Fibroblast of lung (primary cell): ENCODE measurements around the gene PADI2. TPM values are rescaled to one million over a fixed set of nuclear protein-coding genes. Genes with fewer than 3 reads are reported as not detected.

Experiments used
- DNase-seq, 2 donors: peaks; one replicate each; pipeline versions ENCODE4 v3.0.0 to v3.0.0-alpha.2; 2010; ENCODE audit warnings: low read depth in 2 of 2
- H2AFZ ChIP-seq: 2 replicates; pipeline ENCODE4 v1.5.1; 2012; ENCODE audit warnings: low read length, control low read depth, inconsistent platforms
- H3K27ac ChIP-seq: 2 replicates; pipeline ENCODE4 v1.5.1; 2011; ENCODE audit warnings: low read length, control low read depth; ENCODE audit not compliant: insufficient read depth
- H3K27me3 ChIP-seq: 2 replicates; pipeline ENCODE4 v1.5.1; 2011; ENCODE audit warnings: mild to moderate bottlenecking, low read length; ENCODE audit not compliant: control insufficient read depth, insufficient read depth
- H3K36me3 ChIP-seq: 2 replicates; pipeline ENCODE4 v1.5.1; 2011; ENCODE audit warnings: low read length; ENCODE audit not compliant: control insufficient read depth, insufficient read depth
- H3K4me1 ChIP-seq: 2 replicates; pipeline ENCODE4 v1.5.1; 2011; ENCODE audit warnings: low read length; ENCODE audit not compliant: control insufficient read depth, insufficient read depth; ENCODE audit errors: extremely low read depth
- H3K4me2 ChIP-seq: 2 replicates; pipeline ENCODE4 v1.5.1; 2011; ENCODE audit warnings: low read length, control low read depth; ENCODE audit not compliant: insufficient read depth; ENCODE audit errors: extremely low read depth
- H3K4me3 ChIP-seq, 4 experiments: fragments of 200-600 bp in 1 of 4; sonication (generic) in 1 of 4; replicated peaks in 1 of 4; 2 replicates each; pipeline ENCODE4 v1.5.1; 2011 to 2016; ENCODE audit warnings: low read length in 4 of 4, low read depth in 3 of 4, mild to moderate bottlenecking in 3 of 4, control low read depth in 2 of 4, inconsistent platforms in 1 of 4, mixed read lengths in 1 of 4; ENCODE audit not compliant: insufficient read depth in 1 of 4; ENCODE audit errors: control extremely low read depth in 1 of 4
- H3K79me2 ChIP-seq: 2 replicates; pipeline ENCODE4 v1.5.1; 2012; ENCODE audit warnings: mild to moderate bottlenecking, low read length, inconsistent platforms; ENCODE audit not compliant: control insufficient read depth, insufficient read depth
- H3K9ac ChIP-seq: 2 replicates; pipeline ENCODE4 v1.5.1; 2011; ENCODE audit warnings: mild to moderate bottlenecking, low read length, control low read depth; ENCODE audit not compliant: insufficient read depth
- H3K9me3 ChIP-seq: 2 replicates; pipeline ENCODE4 v1.5.1; 2012; ENCODE audit warnings: low read depth, low read length; ENCODE audit not compliant: control insufficient read depth, insufficient read depth
- H4K20me1 ChIP-seq: 2 replicates; pipeline ENCODE4 v1.5.1; 2011; ENCODE audit warnings: low read length; ENCODE audit not compliant: control insufficient read depth, insufficient read depth; ENCODE audit errors: extremely low read depth
- CTCF ChIP-seq, 2 donors: IDR thresholded peaks in 1 of 2; conservative IDR thresholded peaks in 1 of 2; 1 replicate in 1 of 2; 2 replicates in 1 of 2; pipeline ENCODE4 v1.5.1; 2011 to 2012; ENCODE audit warnings: low read length in 2 of 2, control low read depth in 1 of 2, inconsistent platforms in 1 of 2, low read depth in 1 of 2, mild to moderate bottlenecking in 1 of 2
- EZH2 ChIP-seq: IDR thresholded peaks from 2 replicates; pipeline ENCODE4 v1.5.1; 2012; ENCODE audit warnings: low read length, control low read depth, mild to moderate bottlenecking; ENCODE audit errors: missing control alignments
- polyA plus RNA-seq, 2 donors: library from polyadenylated mRNA; depleted of rRNA in 1 of 2; stranded (reverse) in 1 of 2; unstranded in 1 of 2; fragments of >200 nt; gene quantifications; 2 replicates each; pipeline ENCODE4 v1.2.1, GENCODE V29; 2011 to 2012; ENCODE audit warnings: missing spikeins in 1 of 2
- total RNA-seq: library from RNA; depleted of rRNA; stranded (reverse); fragments of >200 nt; gene quantifications from 2 replicates; pipeline ENCODE4 v1.2.1, GENCODE V29; 2014

Gene PADI2
- total and polyA plus RNA-seq, 2 donors (not counting 1 experiment from before 2014, with no cell fraction given) = 0.03 TPM; not detected in 1

GRCh38 chr1:17084787-17085186 is 34.5 kb downstream of the PADI2 start:
- DNase-seq = no peak
- no peak overlapping the region for H3K4me3 ChIP-seq
- no peaks in the 10 kb centered on the region for H3K9me3 ChIP-seq
- H4K20me1 ChIP-seq = no peaks in the 10 kb centered on the region
- H3K9ac ChIP-seq = no peak overlapping the region
- no peak overlapping the region for H3K27ac ChIP-seq
- H3K36me3 ChIP-seq = no peaks in the 10 kb centered on the region
- H3K27me3 ChIP-seq = peaks cover 4% of the 10 kb centered on the region
- H3K79me2 ChIP-seq = no peaks in the 10 kb centered on the region
- H3K4me1 ChIP-seq = no peaks in the 10 kb centered on the region
- TF ChIP-seq CTCF (conservative IDR thresholded peaks at IDR 0.05 in 1 of 2, IDR thresholded peaks at IDR 0.05 in 1 of 2; ENCODE audit: low read depth in 1 of 2, low read length in 2 of 2) = no peak
- TF ChIP-seq EZH2 = no peak
- H2AFZ ChIP-seq = no peak overlapping the region
- no peak overlapping the region for H3K4me2 ChIP-seq

- Histone ChIP-seq H2AFZ (no peak overlapping the region), H3K79me2 (no peaks in the 10 kb centered on the region), H3K4me3 (no peak overlapping the region), H4K20me1 (no peaks in the 10 kb centered on the region), H3K9ac (no peak overlapping the region), H3K36me3 (no peaks in the 10 kb centered on the region), H3K9me3 (no peaks in the 10 kb centered on the region), H3K4me2 (no peak overlapping the region), H3K4me1 (no peaks in the 10 kb centered on the region), H3K27ac (no peak overlapping the region), H3K27me3 (peaks cover 4% of the 10 kb centered on the region)
- no peak for DNase-seq
- TF ChIP-seq CTCF (conservative IDR thresholded peaks at IDR 0.05 in 1 of 2, IDR thresholded peaks at IDR 0.05 in 1 of 2; ENCODE audit: low read depth in 1 of 2, low read length in 2 of 2) = no peak
- TF ChIP-seq EZH2 = no peak
These were observed 36.5 kb downstream of the PADI2 start for GRCh38 chr1:17082761-17083160.

- peaks cover 4% of the 10 kb centered on the region for H3K27me3 ChIP-seq
- H3K4me1 ChIP-seq = no peaks in the 10 kb centered on the region
- no peaks in the 10 kb centered on the region for H3K79me2 ChIP-seq
- H3K36me3 ChIP-seq = no peaks in the 10 kb centered on the region
- H3K9ac ChIP-seq = no peak overlapping the region
- H4K20me1 ChIP-seq = no peaks in the 10 kb centered on the region
- no peaks in the 10 kb centered on the region for H3K9me3 ChIP-seq
- H3K4me2 ChIP-seq = no peak overlapping the region
- H3K27ac ChIP-seq = no peak overlapping the region
- no peak overlapping the region for H3K4me3 ChIP-seq
- no peak overlapping the region for H2AFZ ChIP-seq
- no peak for DNase-seq
- no peak for TF ChIP-seq CTCF (conservative IDR thresholded peaks at IDR 0.05 in 1 of 2, IDR thresholded peaks at IDR 0.05 in 1 of 2; ENCODE audit: low read depth in 1 of 2, low read length in 2 of 2)
- TF ChIP-seq EZH2 = no peak
These were observed 37.8 kb downstream of the PADI2 start for GRCh38 chr1:17081439-17081838.
